ENCODE data around the gene ACER3.
"Not testable (repeated sequence)": the region's sequence is repeated elsewhere in the genome, so short reads cannot be mapped to it uniquely, and the experiment has no call there.

The ACER3 gene

GRCh38 chr11:76880956-76881355 is 20.2 kb downstream of the ACER3 start:
- DNase-seq = no peak

GRCh38 chr11:76885390-76886097 is 24.8 kb downstream of the ACER3 start:
- DNase-seq = no peak

GRCh38 chr11:76888989-76889388 is 28.3 kb downstream of the ACER3 start:
- DNase-seq = no peak

GRCh38 chr11:76889411-76889975 is 28.8 kb downstream of the ACER3 start:
- no peak for DNase-seq

GRCh38 chr11:76890329-76890728 is 29.6 kb downstream of the ACER3 start:
- no peak for DNase-seq

GRCh38 chr11:76891285-76891684 is 30.6 kb downstream of the ACER3 start:
- DNase-seq = no peak

- DNase-seq = no peak
Measured at GRCh38 chr11:76891793-76892192, 31.1 kb downstream of the ACER3 start.

- DNase-seq = no peak
Measured at GRCh38 chr11:76892306-76892705, 31.6 kb downstream of the ACER3 start.

- DNase-seq = no peak
Measured at GRCh38 chr11:76897233-76897632, 36.5 kb downstream of the ACER3 start.

GRCh38 chr11:76901144-76901543 is 40.4 kb downstream of the ACER3 start:
- no peak for DNase-seq

- DNase-seq = not testable (repeated sequence)
Measured at GRCh38 chr11:76901622-76902021, 40.9 kb downstream of the ACER3 start.

GRCh38 chr11:76902121-76903014 is 41.6 kb downstream of the ACER3 start:
- DNase-seq = no peak

GRCh38 chr11:76903325-76903724 is 42.6 kb downstream of the ACER3 start:
- no peak for DNase-seq

- DNase-seq = no peak
Measured at GRCh38 chr11:76910620-76911414, 50.1 kb downstream of the ACER3 start.

- DNase-seq = no peak
Measured at GRCh38 chr11:76911415-76911808, 50.7 kb downstream of the ACER3 start.

GRCh38 chr11:76916712-76917111 is 56.0 kb downstream of the ACER3 start:
- no peak for DNase-seq

- peak; percentile 64 to 66 for DNase-seq
Measured at GRCh38 chr11:76918941-76919386, 58.2 kb downstream of the ACER3 start.

- no peak for DNase-seq
Measured at GRCh38 chr11:76919467-76919866, 58.7 kb downstream of the ACER3 start.

GRCh38 chr11:76919887-76920746 is 59.4 kb downstream of the ACER3 start:
- DNase-seq = peak; percentile 81 to 88

- DNase-seq = no peak
Measured at GRCh38 chr11:76927160-76927559, 66.4 kb downstream of the ACER3 start.

- no peak for DNase-seq
Measured at GRCh38 chr11:76935042-76935441, 74.3 kb downstream of the ACER3 start.

GRCh38 chr11:76939219-76939631 is 78.5 kb downstream of the ACER3 start:
- DNase-seq = no peak
